Activated naive CD8-positive, alpha-beta T cell treated with anti-CD3 and anti-CD28 coated beads, Interleukin-2, amount 50 U/mL, for 24 hours (primary cell): ENCODE results near the gene OPCML.

Source experiments
- ATAC-seq: fragments of 150-1000 bp; cut with Tn5 transposase; one replicate; pipeline ENCODE4 v1.10.0; 2021
- DNase-seq: peaks from one replicate; pipeline ENCODE4 v3.0.0; 2021
- H3K27ac Mint-ChIP-seq: one replicate; pipeline ENCODE4 v1.8.0; 2021; ENCODE audit warnings: mild to moderate bottlenecking, mixed read lengths
- H3K27me3 Mint-ChIP-seq: one replicate; pipeline ENCODE4 v1.8.0; 2021; ENCODE audit warnings: mixed read lengths
- H3K36me3 Mint-ChIP-seq: one replicate; pipeline ENCODE4 v1.8.0; 2021; ENCODE audit warnings: low read depth, mixed read lengths
- H3K4me1 Mint-ChIP-seq: one replicate; pipeline ENCODE4 v1.8.0; 2021; ENCODE audit warnings: mixed read lengths
- H3K4me3 Mint-ChIP-seq: one replicate; pipeline ENCODE4 v1.8.0; 2021; ENCODE audit warnings: mild to moderate bottlenecking, moderate library complexity, mixed read lengths
- H3K9me3 Mint-ChIP-seq: one replicate; pipeline ENCODE4 v1.8.0; 2021; ENCODE audit warnings: mixed read lengths

OPCML gene

GRCh38 chr11:133388975-133389568 lies 143.2 kb downstream of the OPCML start:
- H3K27me3 Mint-ChIP-seq, result no peaks in the 10 kb centered on the region
- H3K4me1 Mint-ChIP-seq, result no peaks in the 10 kb centered on the region
- no peak overlapping the region for H3K27ac Mint-ChIP-seq
- no peaks in the 10 kb centered on the region for H3K36me3 Mint-ChIP-seq
- DNase-seq, result no peak
- H3K4me3 Mint-ChIP-seq, result no peak overlapping the region
- no peaks in the 10 kb centered on the region for H3K9me3 Mint-ChIP-seq
- no peak for ATAC-seq

- Mint-ChIP-seq H3K27me3 (no peaks in the 10 kb centered on the region), H3K36me3 (no peaks in the 10 kb centered on the region), H3K27ac (no peak overlapping the region), H3K9me3 (no peaks in the 10 kb centered on the region), H3K4me1 (no peaks in the 10 kb centered on the region), H3K4me3 (no peak overlapping the region)
- no peak for DNase-seq
- no peak for ATAC-seq
These were observed 144.0 kb downstream of the OPCML start for GRCh38 chr11:133388260-133388659.

DNA sequence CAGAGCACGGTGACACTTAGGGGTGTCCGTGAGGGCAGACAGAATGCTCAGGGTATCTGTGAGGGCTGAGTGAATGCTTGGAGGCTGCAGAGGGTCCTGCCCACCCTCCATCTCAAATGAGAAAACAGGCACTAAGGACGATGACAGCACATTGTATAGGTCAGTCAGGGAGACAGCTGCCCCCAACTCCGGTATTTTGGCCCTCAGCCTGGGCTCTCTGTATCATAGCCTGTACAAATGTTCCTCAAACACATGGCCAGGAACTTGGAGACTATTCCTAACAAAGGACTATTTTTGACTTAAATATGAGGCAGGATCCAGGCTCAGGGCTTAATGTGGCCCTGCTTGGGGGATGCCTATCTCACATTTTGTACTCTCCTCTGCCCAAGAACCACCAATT lies 145.4 kb downstream of the OPCML start:
- Mint-ChIP-seq H3K4me1 (no peaks in the 10 kb centered on the region), H3K36me3 (no peaks in the 10 kb centered on the region), H3K4me3 (no peak overlapping the region), H3K9me3 (no peaks in the 10 kb centered on the region), H3K27me3 (no peaks in the 10 kb centered on the region), H3K27ac (no peak overlapping the region)
- ATAC-seq (no peak), DNase-seq (no peak)

DNA sequence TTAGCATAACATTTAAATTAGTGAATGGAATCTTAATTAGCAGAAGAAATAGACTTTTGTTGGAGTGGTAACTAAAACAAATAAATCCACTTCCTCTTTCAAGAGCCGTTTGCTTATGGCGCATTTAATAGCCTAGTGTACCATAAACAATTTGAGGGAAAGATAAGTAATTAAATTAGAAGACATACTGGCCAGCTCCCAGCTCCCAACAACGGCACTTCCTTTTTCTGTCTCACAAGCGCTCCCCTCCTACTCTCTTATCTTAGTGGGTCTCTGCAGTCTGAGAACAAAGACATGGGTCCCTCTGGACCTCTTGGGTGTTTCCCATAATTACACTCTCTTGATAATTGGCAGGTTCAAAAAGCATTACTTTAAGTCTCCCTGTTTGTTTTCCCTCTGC lies 146.0 kb downstream of the OPCML start:
- Mint-ChIP-seq H3K4me3 (no peak overlapping the region), H3K27ac (no peak overlapping the region), H3K4me1 (no peaks in the 10 kb centered on the region), H3K9me3 (no peaks in the 10 kb centered on the region), H3K36me3 (no peaks in the 10 kb centered on the region), H3K27me3 (no peaks in the 10 kb centered on the region)
- ATAC-seq, result no peak
- no peak for DNase-seq

- Mint-ChIP-seq H3K4me3 (no peak overlapping the region), H3K4me1 (no peaks in the 10 kb centered on the region), H3K27me3 (no peaks in the 10 kb centered on the region), H3K36me3 (no peaks in the 10 kb centered on the region), H3K9me3 (no peaks in the 10 kb centered on the region), H3K27ac (no peak overlapping the region)
- ATAC-seq (no peak), DNase-seq (no peak)
These were observed 146.5 kb downstream of the OPCML start for GRCh38 chr11:133385781-133386180.

DNA sequence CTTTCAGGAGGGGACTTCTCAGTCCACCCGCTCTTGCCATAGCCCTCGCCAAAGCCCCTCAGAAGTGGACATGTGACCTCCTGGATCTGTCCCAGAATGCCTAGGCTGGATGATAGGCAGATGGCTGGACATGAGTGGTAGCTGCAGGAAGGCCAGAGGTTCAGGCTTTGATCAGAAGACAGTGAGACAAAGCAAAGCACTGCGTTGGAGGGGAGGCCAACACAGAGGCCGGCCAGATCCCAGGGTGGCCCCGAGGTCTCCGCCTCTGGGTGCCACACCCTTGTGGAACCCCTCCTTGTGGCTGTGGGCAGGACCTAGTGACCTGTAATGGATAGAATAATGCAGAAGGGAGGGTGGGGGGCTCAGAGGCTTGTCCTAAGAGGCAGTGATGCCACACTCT lies 147.6 kb downstream of the OPCML start:
- DNase-seq, result no peak
- Mint-ChIP-seq H3K4me1 (no peaks in the 10 kb centered on the region), H3K27ac (no peak overlapping the region), H3K27me3 (no peaks in the 10 kb centered on the region), H3K4me3 (no peak overlapping the region), H3K36me3 (no peaks in the 10 kb centered on the region), H3K9me3 (no peaks in the 10 kb centered on the region)
- no peak for ATAC-seq

DNA sequence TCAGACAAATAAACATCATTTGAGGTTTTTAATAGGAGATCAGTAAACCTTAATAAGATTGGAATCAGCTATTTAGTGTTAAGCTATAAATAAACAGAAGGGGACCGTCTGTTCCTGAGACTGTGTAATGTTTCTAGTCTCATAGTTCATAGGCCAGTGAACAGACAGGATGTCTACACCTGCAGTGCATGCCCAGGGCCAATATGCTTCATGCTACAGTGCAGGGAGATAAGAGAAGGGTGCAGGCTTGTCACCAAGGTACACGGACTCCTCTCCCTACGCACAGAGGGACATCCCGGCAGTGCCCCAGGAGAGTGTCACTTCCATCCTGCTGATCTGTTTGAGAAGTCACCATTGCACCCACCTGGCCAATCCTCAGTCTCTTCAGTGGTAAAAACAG lies 148.6 kb downstream of the OPCML start:
- no peak overlapping the region for H3K4me3 Mint-ChIP-seq
- H3K9me3 Mint-ChIP-seq, result no peaks in the 10 kb centered on the region
- no peaks in the 10 kb centered on the region for H3K36me3 Mint-ChIP-seq
- H3K27ac Mint-ChIP-seq, result no peak overlapping the region
- no peaks in the 10 kb centered on the region for H3K4me1 Mint-ChIP-seq
- no peak for ATAC-seq
- H3K27me3 Mint-ChIP-seq, result no peaks in the 10 kb centered on the region
- DNase-seq, result no peak

GRCh38 chr11:133383201-133383600 lies 149.1 kb downstream of the OPCML start:
- DNase-seq (no peak), ATAC-seq (no peak)
- no peak overlapping the region for H3K4me3 Mint-ChIP-seq
- no peaks in the 10 kb centered on the region for H3K27me3 Mint-ChIP-seq
- no peaks in the 10 kb centered on the region for H3K9me3 Mint-ChIP-seq
- no peak overlapping the region for H3K27ac Mint-ChIP-seq
- H3K36me3 Mint-ChIP-seq, result no peaks in the 10 kb centered on the region
- no peaks in the 10 kb centered on the region for H3K4me1 Mint-ChIP-seq

DNA sequence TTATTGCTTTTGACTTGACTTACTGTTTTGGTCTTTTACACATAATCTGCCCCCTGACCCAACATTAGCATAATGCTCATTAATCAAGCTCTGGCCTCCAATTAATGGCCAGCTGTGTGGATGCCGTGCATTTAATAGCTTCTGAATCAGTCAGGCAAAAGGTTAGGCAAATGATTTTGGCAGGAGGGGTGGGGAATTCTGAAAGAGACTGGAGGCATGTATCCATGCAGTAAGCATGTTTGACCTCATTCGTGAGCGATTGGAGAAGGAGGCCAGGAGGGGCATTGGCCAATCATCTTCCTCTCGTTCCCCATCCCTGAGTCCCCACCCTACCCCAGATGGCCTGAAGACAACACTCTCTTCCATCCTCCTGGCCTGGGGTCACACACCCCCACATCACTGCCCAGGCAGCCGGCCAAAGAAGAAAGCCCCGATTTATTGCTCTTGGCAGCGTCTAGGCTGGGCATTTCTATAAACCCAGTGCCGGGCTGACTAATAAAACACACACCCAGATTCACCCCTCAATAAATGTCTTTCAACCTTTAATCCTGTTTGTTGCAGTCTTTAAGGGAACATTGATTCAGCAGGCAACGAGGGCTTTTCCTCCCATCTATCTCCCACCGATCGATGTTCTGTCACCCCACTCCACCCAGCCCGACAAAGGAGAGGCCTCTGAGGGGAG lies 150.0 kb downstream of the OPCML start:
- no peak overlapping the region for H3K4me3 Mint-ChIP-seq
- no peak overlapping the region for H3K27ac Mint-ChIP-seq
- H3K4me1 Mint-ChIP-seq, result no peaks in the 10 kb centered on the region
- H3K36me3 Mint-ChIP-seq, result no peaks in the 10 kb centered on the region
- no peaks in the 10 kb centered on the region for H3K27me3 Mint-ChIP-seq
- H3K9me3 Mint-ChIP-seq, result no peaks in the 10 kb centered on the region
- no peak for DNase-seq
- no peak for ATAC-seq

- H3K9me3 Mint-ChIP-seq, result peaks cover 2% of the 10 kb centered on the region
- no peak for ATAC-seq
- no peak overlapping the region for H3K4me3 Mint-ChIP-seq
- H3K4me1 Mint-ChIP-seq, result no peaks in the 10 kb centered on the region
- no peaks in the 10 kb centered on the region for H3K27me3 Mint-ChIP-seq
- no peak for DNase-seq
- H3K36me3 Mint-ChIP-seq, result no peaks in the 10 kb centered on the region
- H3K27ac Mint-ChIP-seq, result no peak overlapping the region
These were observed 150.6 kb downstream of the OPCML start for GRCh38 chr11:133381761-133382130.

GRCh38 chr11:133366147-133366546 lies 166.2 kb downstream of the OPCML start:
- Mint-ChIP-seq H3K27ac (no peak overlapping the region), H3K27me3 (no peaks in the 10 kb centered on the region)

GRCh38 chr11:133362916-133363315 lies 169.4 kb downstream of the OPCML start:
- Mint-ChIP-seq H3K9me3 (no peaks in the 10 kb centered on the region), H3K4me1 (no peaks in the 10 kb centered on the region), H3K4me3 (no peak overlapping the region), H3K27me3 (no peaks in the 10 kb centered on the region), H3K27ac (no peak overlapping the region), H3K36me3 (no peaks in the 10 kb centered on the region)
- no peak for DNase-seq
- no peak for ATAC-seq

More at GRCh38 chr11:133366147-133366546, 166.2 kb downstream of the OPCML start:
- DNase-seq, result no peak
- H3K36me3 Mint-ChIP-seq, result no peaks in the 10 kb centered on the region
- no peaks in the 10 kb centered on the region for H3K4me1 Mint-ChIP-seq
- no peak for ATAC-seq
- no peak overlapping the region for H3K4me3 Mint-ChIP-seq
- H3K9me3 Mint-ChIP-seq, result peaks cover 3% of the 10 kb centered on the region

DNA sequence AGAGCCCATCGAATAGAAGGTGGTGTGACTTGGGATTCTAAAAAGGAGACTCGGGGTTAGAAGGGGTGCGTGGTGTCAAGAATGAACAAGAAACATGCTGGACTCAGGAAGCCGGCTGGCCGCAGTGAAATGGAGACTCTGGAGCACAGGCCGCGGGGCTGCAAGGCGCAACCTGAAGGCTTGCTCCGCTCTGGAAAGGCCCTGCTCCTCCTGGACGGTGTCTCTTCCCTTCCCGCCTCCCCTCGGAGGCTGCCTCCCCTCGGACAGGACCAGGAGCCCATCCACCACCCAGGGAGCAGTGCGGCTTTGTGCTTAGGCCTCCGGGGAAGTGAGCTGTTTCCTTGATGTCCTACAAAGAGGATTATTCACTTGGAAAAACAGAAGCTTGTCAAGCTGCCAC lies 170.1 kb downstream of the OPCML start:
- H3K27me3 Mint-ChIP-seq, result no peaks in the 10 kb centered on the region
- H3K4me1 Mint-ChIP-seq, result no peaks in the 10 kb centered on the region
- no peak overlapping the region for H3K27ac Mint-ChIP-seq
- H3K36me3 Mint-ChIP-seq, result no peaks in the 10 kb centered on the region
- no peaks in the 10 kb centered on the region for H3K9me3 Mint-ChIP-seq
- DNase-seq (no peak), ATAC-seq (no peak)
- no peak overlapping the region for H3K4me3 Mint-ChIP-seq

GRCh38 chr11:133361689-133361994 lies 170.7 kb downstream of the OPCML start:
- Mint-ChIP-seq H3K4me3 (no peak overlapping the region), H3K27ac (no peak overlapping the region), H3K36me3 (no peaks in the 10 kb centered on the region), H3K27me3 (no peaks in the 10 kb centered on the region), H3K4me1 (no peaks in the 10 kb centered on the region), H3K9me3 (no peaks in the 10 kb centered on the region)
- DNase-seq (no peak), ATAC-seq (no peak)

GRCh38 chr11:133360860-133361688 lies 171.2 kb downstream of the OPCML start:
- no peaks in the 10 kb centered on the region for H3K4me1 Mint-ChIP-seq
- H3K9me3 Mint-ChIP-seq, result no peaks in the 10 kb centered on the region
- H3K36me3 Mint-ChIP-seq, result no peaks in the 10 kb centered on the region
- no peaks in the 10 kb centered on the region for H3K27me3 Mint-ChIP-seq
- DNase-seq (no peak), ATAC-seq (no peak)
- no peak overlapping the region for H3K4me3 Mint-ChIP-seq
- H3K27ac Mint-ChIP-seq, result no peak overlapping the region
